Osteoblast (primary cell): Measurements from ENCODE around the gene AKAP11. TPM values are rescaled to one million over a fixed set of nuclear protein-coding genes. Genes with fewer than 3 reads are reported as not detected.

Experiments
- DNase-seq: peaks from one replicate; pipeline ENCODE4 v3.0.0; 2011; ENCODE audit warnings: low spot score, mixed read lengths; ENCODE audit not compliant: insufficient read length; ENCODE audit errors: missing footprints
- H2AFZ ChIP-seq: 2 replicates; pipeline ENCODE4 v1.6.0; 2011; ENCODE audit warnings: mild to moderate bottlenecking, low read length
- H3K27ac ChIP-seq: 2 replicates; pipeline ENCODE4 v1.5.1; 2011; ENCODE audit warnings: mild to moderate bottlenecking, low read depth, low read length, moderate library complexity
- H3K27me3 ChIP-seq: 2 replicates; pipeline ENCODE4 v1.6.0; 2012; ENCODE audit warnings: mild to moderate bottlenecking, control low read depth, inconsistent platforms, low read length, moderate library complexity; ENCODE audit not compliant: insufficient read depth
- H3K36me3 ChIP-seq: 2 replicates; pipeline ENCODE4 v1.5.1; 2011; ENCODE audit warnings: mild to moderate bottlenecking, low read length, control low read depth, moderate library complexity; ENCODE audit not compliant: insufficient read depth
- H3K4me1 ChIP-seq: 2 replicates; pipeline ENCODE4 v1.5.1; 2011; ENCODE audit warnings: mild to moderate bottlenecking, low read length, control low read depth, moderate library complexity; ENCODE audit not compliant: insufficient read depth
- H3K4me2 ChIP-seq: 2 replicates; pipeline ENCODE4 v1.6.0; 2011; ENCODE audit warnings: mild to moderate bottlenecking, low read length; ENCODE audit not compliant: insufficient read depth
- H3K4me3 ChIP-seq: fragments of 200-600 bp; sonication (generic); 3 replicates; pipeline ENCODE4 v1.5.1; 2012; ENCODE audit warnings: mild to moderate bottlenecking, low read length, inconsistent platforms; ENCODE audit not compliant: insufficient read depth
- H3K79me2 ChIP-seq: 2 replicates; pipeline ENCODE4 v1.6.0; 2012; ENCODE audit warnings: mild to moderate bottlenecking, low read length, control low read depth, inconsistent platforms; ENCODE audit not compliant: insufficient read depth
- H3K9me3 ChIP-seq: 2 replicates; pipeline ENCODE4 v1.5.1; 2011; ENCODE audit warnings: low read depth, low read length, control low read depth
- H4K20me1 ChIP-seq: 2 replicates; pipeline ENCODE4 v1.6.0; 2012; ENCODE audit warnings: mild to moderate bottlenecking, low read length, control low read depth; ENCODE audit not compliant: insufficient read depth
- CTCF ChIP-seq: IDR thresholded peaks from 2 replicates; pipeline ENCODE4 v1.5.1; 2011; ENCODE audit warnings: mild to moderate bottlenecking, low read depth, low read length, moderate library complexity; ENCODE audit errors: extremely low read depth
- total RNA-seq: library from RNA; depleted of rRNA; stranded (reverse); fragments of >200 nt; gene quantifications from 2 replicates; pipeline ENCODE4 v1.2.3, GENCODE V29; 2012

AKAP11 gene
- total RNA-seq, 1 donor: 29.3 TPM

- Histone ChIP-seq H3K4me2 (no peak overlapping the region), H3K27ac (no peak overlapping the region), H3K79me2 (peaks cover 95% of the 10 kb centered on the region), H3K27me3 (no peaks in the 10 kb centered on the region), H2AFZ (no peak overlapping the region), H3K4me1 (peaks cover 23% of the 10 kb centered on the region), H3K36me3 (no peaks in the 10 kb centered on the region), H3K4me3 (no peak overlapping the region), H3K9me3 (no peaks in the 10 kb centered on the region), H4K20me1 (peaks cover 2% of the 10 kb centered on the region)
- TF ChIP-seq CTCF: no peak
- DNase-seq: no peak
Measured at GRCh38 chr13:42276683-42277082, 4.7 kb downstream of the AKAP11 start.

- H2AFZ ChIP-seq: no peak overlapping the region
- H3K4me3 ChIP-seq: no peak overlapping the region
- peak overlapping the region; percentile 1 for H3K4me2 ChIP-seq
- H3K36me3 ChIP-seq: no peaks in the 10 kb centered on the region
- H3K27me3 ChIP-seq: no peaks in the 10 kb centered on the region
- no peak for DNase-seq
- H3K79me2 ChIP-seq: peaks cover 95% of the 10 kb centered on the region
- H3K4me1 ChIP-seq: peaks cover 20% of the 10 kb centered on the region
- no peaks in the 10 kb centered on the region for H3K9me3 ChIP-seq
- H3K27ac ChIP-seq: peak overlapping the region; percentile 40
- H4K20me1 ChIP-seq: peaks cover 2% of the 10 kb centered on the region
- no peak for TF ChIP-seq CTCF
Measured at GRCh38 chr13:42277618-42278276, 5.8 kb downstream of the AKAP11 start.

- Histone ChIP-seq H3K9me3 (no peaks in the 10 kb centered on the region), H3K4me3 (no peak overlapping the region), H3K4me2 (no peak overlapping the region), H3K27me3 (no peaks in the 10 kb centered on the region), H3K27ac (no peak overlapping the region), H4K20me1 (peaks cover 8% of the 10 kb centered on the region), H2AFZ (no peak overlapping the region), H3K4me1 (peaks cover 11% of the 10 kb centered on the region), H3K36me3 (no peaks in the 10 kb centered on the region), H3K79me2 (peaks cover 95% of the 10 kb centered on the region)
- no peak for TF ChIP-seq CTCF
- DNase-seq: no peak
Measured at GRCh38 chr13:42279080-42279479, 7.1 kb downstream of the AKAP11 start.

- Histone ChIP-seq H3K4me2 (no peak overlapping the region), H3K27me3 (no peaks in the 10 kb centered on the region), H3K36me3 (no peaks in the 10 kb centered on the region), H3K4me3 (no peak overlapping the region), H2AFZ (no peak overlapping the region), H3K4me1 (peaks cover 11% of the 10 kb centered on the region), H3K9me3 (no peaks in the 10 kb centered on the region), H3K27ac (no peak overlapping the region), H3K79me2 (peaks cover 95% of the 10 kb centered on the region), H4K20me1 (peaks cover 8% of the 10 kb centered on the region)
- TF ChIP-seq CTCF: no peak
- DNase-seq: no peak
Measured at GRCh38 chr13:42279986-42280385, 8.0 kb downstream of the AKAP11 start.
